ENCODE data around the gene MOB3C.

MOB3C gene

GRCh38 chr1:46615735-46616134 is 876 bp downstream of the MOB3C start:
- no peak for TF ChIP-seq CTCF (IDR thresholded peaks at IDR 0.05)

GRCh38 chr1:46615088-46615487 is 1.5 kb downstream of the MOB3C start:
- no peak for TF ChIP-seq CTCF (IDR thresholded peaks at IDR 0.05)

- no peak for TF ChIP-seq CTCF (IDR thresholded peaks at IDR 0.05)
Measured at GRCh38 chr1:46614604-46614984, 2.0 kb downstream of the MOB3C start.

GRCh38 chr1:46613661-46614603 is 2.7 kb downstream of the MOB3C start:
- TF ChIP-seq CTCF (IDR thresholded peaks at IDR 0.05), result no peak

GRCh38 chr1:46612937-46613660 is 3.5 kb downstream of the MOB3C start:
- no peak for TF ChIP-seq CTCF (IDR thresholded peaks at IDR 0.05)

- TF ChIP-seq CTCF (IDR thresholded peaks at IDR 0.05), result no peak
Measured at GRCh38 chr1:46611691-46612221, 4.9 kb downstream of the MOB3C start.

- no peak for TF ChIP-seq CTCF (IDR thresholded peaks at IDR 0.05)
Measured at GRCh38 chr1:46607345-46608130, 9.1 kb downstream of the MOB3C start.
